Heart right ventricle (tissue), 16 donors: ENCODE measurements around the gene POLR3K. TPM values are rescaled to one million over a fixed set of nuclear protein-coding genes. Genes with fewer than 3 reads are reported as not detected.

ENCODE experiments used
- ATAC-seq, 8 donors: fragments of 200-7000 bp; cut with Tn5 transposase; one replicate each; pipeline ENCODE4 v1.9.1; 2020; ENCODE audit warnings: mild to moderate bottlenecking in 8 of 8, moderate library complexity in 8 of 8, moderate number of reproducible peaks in 1 of 8
- DNase-seq, 2 donors: peaks; one replicate each; pipeline ENCODE4 v3.0.0-alpha.2; 2020
- H3K27ac ChIP-seq, 10 donors: fragments of 200-600 bp; sonication (generic) in 2 of 10; one replicate each; pipeline versions ENCODE4 v1.5.0 to v1.8.0; 2020 to 2022; ENCODE audit warnings: mild to moderate bottlenecking in 3 of 10
- H3K27me3 ChIP-seq, 7 donors: fragments of 200-600 bp; one replicate each; pipeline ENCODE4 v1.8.0; 2021 to 2022; ENCODE audit warnings: mild to moderate bottlenecking in 2 of 7
- H3K36me3 ChIP-seq, 9 donors: fragments of 200-600 bp; sonication (generic) in 1 of 9; one replicate each; pipeline versions ENCODE4 v1.5.0 to v1.8.0; 2020 to 2022; ENCODE audit warnings: mild to moderate bottlenecking in 2 of 9
- H3K4me1 ChIP-seq, 9 donors: fragments of 200-600 bp; sonication (generic) in 1 of 9; one replicate each; pipeline versions ENCODE4 v1.5.0 to v1.8.0; 2020 to 2022; ENCODE audit warnings: mild to moderate bottlenecking in 4 of 9
- H3K4me3 ChIP-seq, 10 donors: fragments of 200-600 bp; sonication (generic) in 2 of 10; one replicate each; pipeline versions ENCODE4 v1.5.0 to v1.8.0; 2020 to 2022; ENCODE audit warnings: mild to moderate bottlenecking in 7 of 10, moderate library complexity in 2 of 10
- H3K9me3 ChIP-seq, 11 donors: fragments of 200-600 bp in 10 of 11; sonication (generic) in 2 of 11; one replicate each; pipeline versions ENCODE4 v1.5.0 to v1.8.0; 2013 to 2022; ENCODE audit warnings: mild to moderate bottlenecking in 2 of 11, control low read depth in 1 of 11, moderate library complexity in 1 of 11
- WGBS, 2 donors: extraction: QIAGEN DNeasy Blood & Tissue Kit; methylation state at CpG; one replicate each; pipeline ENCODE4 v1.1.7; 2013; ENCODE audit warnings: inconsistent platforms in 1 of 2; 5-methylcytosine and 5-hydroxymethylcytosine counted together
- intact Hi-C, 10 donors: fragments of 100-400 bp; cut with DNase I; formaldehyde crosslinking; loops; one replicate each; pipeline versions ENCODE4 v1.11.1 to v1.14.2; 2022
- polyA plus RNA-seq, 2 donors: library from polyadenylated mRNA; stranded (reverse); fragments of 200-250 nt; gene quantifications; one replicate each; pipeline ENCODE4 v1.2.3, GENCODE V29; 2013
- total RNA-seq, 10 donors: library from RNA; stranded (reverse); fragmentation: NEBNext Ultra II Directional in 3 of 10; extraction: Animal tissue kit (Norgen Biotek cat#: 25700) in 3 of 10; gene quantifications; one replicate each; pipeline versions ENCODE4 v1.2.1 to v1.2.4, GENCODE V29; 2021 to 2023
- TF ChIP-seq, protein P1 (sequence below), 9 donors: fragments of 200-600 bp; sonication (generic) in 2 of 9; IDR thresholded peaks; one replicate each; pipeline versions ENCODE4 v1.5.0 to v1.8.0; 2021 to 2022; ENCODE audit warnings: antibody characterized with exemption in 9 of 9, mild to moderate bottlenecking in 5 of 9, moderate library complexity in 1 of 9
- donor health status: Arrhythmogenic right ventricular cardiomyopathy.
- donor health status: ischemic (EF 13 %, LVEDD 7.1; RV severe dilation, severe dysfunction).
- donor health status: healthy with polysubstance abuse.
- donor health status: DM: no; HTN: yes; CAD: no.
- donor health status: DM: no; HTN: no; CAD: no.
- donor health status: ischemic (EF 25% LVEDD 6.9; RV normal size, moderate dysfunction).
- donor health status: ischemic (EF 25% LVEDD 5.7; RV mildly dilated, moderate dysfunction).
- donor health status: healthy.
- donor health status: DM: yes; HTN: yes; CAD: no.
- donor health status: Ischemic cardiomyopathy.
- donor health status: ischemic (EF 35%, LVEDD 5.7; RV mildly dilated, moderate dysfunction).
- donor health status: nonischemic (EF 11% LVEDD 7.7; RV severe dilation, severe dysfunction).
- donor health status: DM: yes; HTN: yes; CAD: no.
- donor health status: PGD.
- donor health status: ischemic (EF 29% LVEDD 5.4; RV normal size, mild dysfunction).
- donor health status: nonischemic (EF 23%, LVEDD 6.1; RV moderate dilation, normal function).

POLR3K gene
- total and polyA plus RNA-seq, 12 donors: 6.7 to 19.2 (median 10.5) TPM

DNA sequence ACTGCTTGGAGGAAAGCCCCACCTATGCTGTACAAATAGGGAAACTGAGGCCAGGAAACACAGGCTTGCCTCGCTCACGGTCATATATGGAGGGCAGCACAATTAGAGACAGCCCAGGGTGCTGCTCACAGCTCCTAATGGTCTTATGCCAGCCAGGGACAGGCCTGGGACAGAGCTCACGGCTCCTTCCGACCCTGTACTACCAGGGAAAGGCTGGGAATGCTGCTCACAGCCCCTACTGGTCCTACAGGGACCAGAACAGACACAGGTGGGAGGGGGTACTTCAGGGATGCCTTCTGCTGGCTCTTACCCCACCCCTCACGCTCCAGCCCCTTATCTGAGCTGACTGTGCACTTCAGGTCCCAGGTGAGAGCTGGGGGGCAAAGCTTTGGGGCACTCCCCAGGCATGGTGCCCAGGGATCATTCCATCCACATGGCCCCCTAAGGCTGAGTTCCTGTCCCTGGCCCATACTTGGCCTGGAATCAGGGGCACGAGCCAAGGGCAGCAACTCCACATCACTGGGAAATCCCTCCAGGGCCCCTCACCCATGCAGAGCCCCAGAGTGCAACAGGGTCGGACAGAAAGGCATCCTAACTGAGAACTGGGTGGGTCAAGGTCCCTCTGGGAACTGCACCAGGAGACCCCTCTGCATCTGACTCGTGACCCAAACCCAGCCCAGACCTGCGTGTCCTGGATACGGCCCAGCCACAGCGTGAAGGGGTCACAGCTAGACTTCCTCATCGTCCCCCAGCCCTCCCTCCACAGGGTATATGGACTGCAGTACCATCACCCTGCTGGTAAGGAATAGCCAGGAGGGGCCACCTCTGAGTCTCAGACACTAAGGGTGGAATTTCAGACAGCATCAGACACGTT, 13.1 kb upstream of the POLR3K start:
- peaks cover 35 to 66% (median 58%) of the 10 kb centered on the region in 9 donors for H3K4me1 ChIP-seq
- WGBS, 2 donors: 82 to 83% methylated on average over 13 of the region's 13 CpGs
- H3K27me3 ChIP-seq: peaks cover 0 to 16% (median 0%) of the 10 kb centered on the region in 7 donors
- H3K36me3 ChIP-seq: peaks cover 4 to 39% (median 29%) of the 10 kb centered on the region in 9 donors
- no peaks in the 10 kb centered on the region for H3K9me3 ChIP-seq
- TF ChIP-seq, protein P1, sequence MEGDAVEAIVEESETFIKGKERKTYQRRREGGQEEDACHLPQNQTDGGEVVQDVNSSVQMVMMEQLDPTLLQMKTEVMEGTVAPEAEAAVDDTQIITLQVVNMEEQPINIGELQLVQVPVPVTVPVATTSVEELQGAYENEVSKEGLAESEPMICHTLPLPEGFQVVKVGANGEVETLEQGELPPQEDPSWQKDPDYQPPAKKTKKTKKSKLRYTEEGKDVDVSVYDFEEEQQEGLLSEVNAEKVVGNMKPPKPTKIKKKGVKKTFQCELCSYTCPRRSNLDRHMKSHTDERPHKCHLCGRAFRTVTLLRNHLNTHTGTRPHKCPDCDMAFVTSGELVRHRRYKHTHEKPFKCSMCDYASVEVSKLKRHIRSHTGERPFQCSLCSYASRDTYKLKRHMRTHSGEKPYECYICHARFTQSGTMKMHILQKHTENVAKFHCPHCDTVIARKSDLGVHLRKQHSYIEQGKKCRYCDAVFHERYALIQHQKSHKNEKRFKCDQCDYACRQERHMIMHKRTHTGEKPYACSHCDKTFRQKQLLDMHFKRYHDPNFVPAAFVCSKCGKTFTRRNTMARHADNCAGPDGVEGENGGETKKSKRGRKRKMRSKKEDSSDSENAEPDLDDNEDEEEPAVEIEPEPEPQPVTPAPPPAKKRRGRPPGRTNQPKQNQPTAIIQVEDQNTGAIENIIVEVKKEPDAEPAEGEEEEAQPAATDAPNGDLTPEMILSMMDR (IDR thresholded peaks at IDR 0.05): no peak
- intact Hi-C loops: loop anchor here in 2 of 10 donors (1.0 to 2.0 kb wide), 2 partner anchors 30 kb away; no protein-coding TSS in a partner anchor
- H3K27ac ChIP-seq: peak overlapping the region in 1 of 10 donors; percentile 35
- peak in 1 of 2 donors; percentile 17 for DNase-seq
- H3K4me3 ChIP-seq: no peak overlapping the region
- no peak for ATAC-seq

DNA sequence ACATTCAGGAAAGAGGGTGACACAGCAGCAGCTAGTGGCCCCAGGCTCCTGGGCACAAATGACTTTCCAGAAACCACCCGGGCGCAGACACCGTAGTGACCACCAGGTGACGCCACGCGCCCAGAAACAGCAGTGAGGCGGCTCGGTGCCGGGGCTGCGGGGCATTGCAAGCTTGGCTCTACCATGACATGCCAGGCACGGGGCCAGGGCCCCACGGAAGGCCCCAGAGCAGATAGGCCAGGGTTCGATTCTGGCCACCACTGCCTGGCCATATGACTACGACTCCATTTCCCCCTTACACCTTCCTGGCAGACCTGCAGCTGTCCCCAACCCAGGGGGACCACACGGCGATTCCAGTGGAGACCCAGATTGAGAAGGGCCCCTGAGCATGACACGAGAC, 12.3 kb upstream of the POLR3K start:
- TF ChIP-seq, protein P1 (IDR thresholded peaks at IDR 0.05): peak; percentile 90 to 98 (median 97)
- Histone ChIP-seq H3K36me3 (peaks cover 4 to 47% (median 37%) of the 10 kb centered on the region in 9 donors), H3K27ac (peak overlapping the region in 1 of 10 donors; percentile 19), H3K27me3 (peaks cover 0 to 8% (median 0%) of the 10 kb centered on the region in 7 donors), H3K4me3 (no peak overlapping the region), H3K9me3 (no peaks in the 10 kb centered on the region), H3K4me1 (peaks cover 30 to 58% (median 50%) of the 10 kb centered on the region in 9 donors)
- ATAC-seq (peak; percentile 48 to 84 (median 72)), DNase-seq (peak; percentile 78 to 87)
- intact Hi-C loops: loop anchor here in 9 of 10 donors (1.0 to 2.0 kb wide), 3 partner anchors 31 to 32 kb away; no protein-coding TSS in a partner anchor
- 17 to 20% methylated on average over 17 of the region's 17 CpGs for WGBS, 2 donors

DNA sequence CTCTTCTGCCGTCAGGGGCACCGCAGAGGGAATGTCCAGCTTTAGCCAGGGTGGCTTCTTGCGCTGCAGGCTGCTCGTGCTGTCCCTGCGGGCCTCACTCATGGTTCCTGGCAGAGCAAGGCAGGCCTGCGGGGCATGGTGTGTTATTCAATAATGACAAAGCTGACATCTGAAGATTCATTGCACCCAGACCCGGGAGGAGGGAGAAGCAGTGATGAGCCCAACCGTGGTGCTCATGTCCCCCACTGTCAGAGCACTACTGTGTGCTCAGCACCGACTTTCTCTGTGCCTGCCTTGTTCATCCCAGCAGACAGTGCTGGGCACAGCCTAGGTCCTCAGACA, 11.5 kb upstream of the POLR3K start:
- ATAC-seq (no peak), DNase-seq (no peak)
- intact Hi-C loops: loop anchor here in 7 of 10 donors (1.0 to 2.0 kb wide), 2 partner anchors 32 kb away; no protein-coding TSS in a partner anchor
- Histone ChIP-seq H3K9me3 (no peaks in the 10 kb centered on the region), H3K36me3 (peaks cover 4 to 56% (median 43%) of the 10 kb centered on the region in 9 donors), H3K27me3 (no peaks in the 10 kb centered on the region), H3K4me3 (no peak overlapping the region), H3K27ac (no peak overlapping the region), H3K4me1 (peaks cover 25 to 50% (median 42%) of the 10 kb centered on the region in 9 donors)
- WGBS, 2 donors: 80 to 91% methylated on average over 9 of the region's 9 CpGs
- TF ChIP-seq, protein P1 (IDR thresholded peaks at IDR 0.05): no peak

DNA sequence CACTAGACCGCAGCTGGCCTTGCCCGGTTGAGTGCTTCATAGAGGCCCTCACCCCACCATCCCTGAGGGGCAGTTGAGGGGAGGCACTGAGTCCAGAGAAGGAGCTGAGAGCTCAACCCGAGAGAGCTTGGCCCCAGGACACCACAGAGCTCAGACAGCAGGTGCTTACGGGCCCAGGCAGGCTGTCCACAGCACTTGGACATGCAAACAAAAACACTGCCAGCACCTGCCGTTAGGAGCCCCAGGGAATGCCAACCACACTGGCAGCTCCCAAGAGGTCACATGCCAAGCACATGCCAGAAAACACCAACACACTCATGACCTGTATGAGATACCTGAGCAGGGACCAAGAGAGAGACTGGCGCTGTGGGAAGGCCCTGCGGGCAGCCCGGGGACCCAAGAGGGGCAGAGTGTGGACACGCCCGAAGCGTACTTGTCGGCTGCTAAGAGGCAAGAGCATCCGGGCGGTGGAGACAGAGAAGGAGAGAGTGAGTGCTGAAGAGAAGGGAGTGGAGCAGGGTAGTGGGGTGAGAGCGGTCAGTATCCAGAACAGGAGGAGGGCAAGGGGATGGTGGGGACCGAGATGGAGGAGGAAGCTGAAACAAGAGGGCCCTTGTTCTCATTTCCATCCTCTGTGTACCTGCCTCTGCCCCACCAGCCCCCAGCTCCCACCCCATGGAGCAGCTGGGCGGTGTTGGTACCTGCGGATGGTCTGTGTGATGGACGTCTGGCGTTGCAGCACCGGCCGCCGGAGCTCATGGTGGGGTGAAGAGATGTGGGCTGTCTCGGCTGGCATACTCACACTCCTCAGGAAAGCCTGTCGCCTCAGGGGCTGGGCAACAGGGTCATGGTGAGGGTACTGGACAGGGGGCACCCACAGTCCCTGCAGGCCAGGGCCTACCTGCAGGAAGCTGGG, 10.8 kb upstream of the POLR3K start:
- intact Hi-C loops: loop anchor here in 3 of 10 donors (2.0 kb wide), 1 partner anchor 33 kb away; no protein-coding TSS in a partner anchor
- ATAC-seq (no peak), DNase-seq (no peak)
- Histone ChIP-seq H3K36me3 (peaks cover 4 to 62% (median 43%) of the 10 kb centered on the region in 9 donors), H3K27me3 (no peaks in the 10 kb centered on the region), H3K27ac (no peak overlapping the region), H3K9me3 (no peaks in the 10 kb centered on the region), H3K4me3 (no peak overlapping the region), H3K4me1 (peaks cover 20 to 43% (median 36%) of the 10 kb centered on the region in 9 donors)
- 88% methylated on average over 24 to 25 of the region's 25 CpGs for WGBS, 2 donors
- TF ChIP-seq, protein P1 (IDR thresholded peaks at IDR 0.05): no peak
